IPS-15b (cell line): ENCODE measurements around the gene CSTPP1.

Experiments used
- H3K27me3 ChIP-seq: one replicate; pipeline ENCODE4 v1.6.1; 2013; ENCODE audit warnings: low read length; ENCODE audit not compliant: control insufficient read depth, insufficient read depth
- H3K36me3 ChIP-seq: one replicate; pipeline ENCODE4 v1.6.1; 2013; ENCODE audit warnings: low read length; ENCODE audit not compliant: control insufficient read depth, insufficient read depth
- H3K4me1 ChIP-seq: one replicate; pipeline ENCODE4 v1.6.1; 2013; ENCODE audit warnings: mild to moderate bottlenecking, low read length; ENCODE audit not compliant: control insufficient read depth, insufficient read depth
- H3K4me3 ChIP-seq: one replicate; pipeline ENCODE4 v1.5.1; 2013; ENCODE audit warnings: low read depth, low read length
- H3K9ac ChIP-seq: one replicate; pipeline ENCODE4 v1.6.1; 2013; ENCODE audit warnings: low read depth, mild to moderate bottlenecking, low read length
- H3K9me3 ChIP-seq: one replicate; pipeline ENCODE4 v1.6.1; 2013; ENCODE audit warnings: mild to moderate bottlenecking, low read length; ENCODE audit not compliant: control insufficient read depth, insufficient read depth

CSTPP1 gene

GRCh38 chr11:47131136-47131535 is 194.6 kb downstream of the CSTPP1 start:
- Histone ChIP-seq H3K4me1 (peaks cover 12% of the 10 kb centered on the region), H3K36me3 (no peaks in the 10 kb centered on the region), H3K4me3 (no peak overlapping the region), H3K27me3 (no peaks in the 10 kb centered on the region), H3K9ac (no peak overlapping the region), H3K9me3 (no peaks in the 10 kb centered on the region)

GRCh38 chr11:47132490-47132889 is 195.9 kb downstream of the CSTPP1 start:
- Histone ChIP-seq H3K9me3 (no peaks in the 10 kb centered on the region), H3K36me3 (no peaks in the 10 kb centered on the region), H3K9ac (no peak overlapping the region), H3K4me1 (peaks cover 12% of the 10 kb centered on the region), H3K4me3 (no peak overlapping the region), H3K27me3 (no peaks in the 10 kb centered on the region)

GRCh38 chr11:47132981-47133380 is 196.4 kb downstream of the CSTPP1 start:
- peaks cover 12% of the 10 kb centered on the region for H3K4me1 ChIP-seq
- no peak overlapping the region for H3K4me3 ChIP-seq
- H3K9ac ChIP-seq = no peak overlapping the region
- no peaks in the 10 kb centered on the region for H3K27me3 ChIP-seq
- no peaks in the 10 kb centered on the region for H3K9me3 ChIP-seq
- H3K36me3 ChIP-seq = no peaks in the 10 kb centered on the region

- no peak overlapping the region for H3K9ac ChIP-seq
- no peaks in the 10 kb centered on the region for H3K27me3 ChIP-seq
- no peak overlapping the region for H3K4me3 ChIP-seq
- H3K9me3 ChIP-seq = no peaks in the 10 kb centered on the region
- no peaks in the 10 kb centered on the region for H3K4me1 ChIP-seq
- no peaks in the 10 kb centered on the region for H3K36me3 ChIP-seq
Observed at GRCh38 chr11:47136327-47136726, 199.8 kb downstream of the CSTPP1 start.

GRCh38 chr11:47136921-47137320 is 200.4 kb downstream of the CSTPP1 start:
- H3K36me3 ChIP-seq = no peaks in the 10 kb centered on the region

GRCh38 chr11:47137476-47137875 is 200.9 kb downstream of the CSTPP1 start:
- Histone ChIP-seq H3K9me3 (no peaks in the 10 kb centered on the region), H3K4me1 (no peaks in the 10 kb centered on the region), H3K27me3 (no peaks in the 10 kb centered on the region), H3K9ac (no peak overlapping the region), H3K36me3 (no peaks in the 10 kb centered on the region), H3K4me3 (no peak overlapping the region)

More at GRCh38 chr11:47136921-47137320, 200.4 kb downstream of the CSTPP1 start:
- Histone ChIP-seq H3K9ac (no peak overlapping the region), H3K9me3 (no peaks in the 10 kb centered on the region), H3K4me3 (no peak overlapping the region), H3K4me1 (no peaks in the 10 kb centered on the region), H3K27me3 (no peaks in the 10 kb centered on the region)

- Histone ChIP-seq H3K4me1 (no peaks in the 10 kb centered on the region), H3K4me3 (no peak overlapping the region), H3K36me3 (no peaks in the 10 kb centered on the region), H3K9ac (no peak overlapping the region), H3K27me3 (no peaks in the 10 kb centered on the region), H3K9me3 (no peaks in the 10 kb centered on the region)
Observed at GRCh38 chr11:47139878-47140277, 203.3 kb downstream of the CSTPP1 start.

GRCh38 chr11:47143322-47143721 is 206.8 kb downstream of the CSTPP1 start:
- no peak overlapping the region for H3K4me3 ChIP-seq

GRCh38 chr11:47144541-47144940 is 208.0 kb downstream of the CSTPP1 start:
- no peak overlapping the region for H3K9ac ChIP-seq
- H3K9me3 ChIP-seq = no peaks in the 10 kb centered on the region
- no peaks in the 10 kb centered on the region for H3K27me3 ChIP-seq
- H3K36me3 ChIP-seq = no peaks in the 10 kb centered on the region
- no peaks in the 10 kb centered on the region for H3K4me1 ChIP-seq
- no peak overlapping the region for H3K4me3 ChIP-seq

More at GRCh38 chr11:47143322-47143721, 206.8 kb downstream of the CSTPP1 start:
- H3K36me3 ChIP-seq = no peaks in the 10 kb centered on the region
- no peaks in the 10 kb centered on the region for H3K4me1 ChIP-seq
- no peaks in the 10 kb centered on the region for H3K27me3 ChIP-seq
- H3K9me3 ChIP-seq = no peaks in the 10 kb centered on the region
- H3K9ac ChIP-seq = no peak overlapping the region

- H3K4me1 ChIP-seq = no peaks in the 10 kb centered on the region
- H3K9me3 ChIP-seq = no peaks in the 10 kb centered on the region
- H3K36me3 ChIP-seq = no peaks in the 10 kb centered on the region
- H3K9ac ChIP-seq = no peak overlapping the region
- H3K27me3 ChIP-seq = no peaks in the 10 kb centered on the region
- H3K4me3 ChIP-seq = no peak overlapping the region
Observed at GRCh38 chr11:47147250-47147649, 210.7 kb downstream of the CSTPP1 start.

- H3K4me1 ChIP-seq = no peaks in the 10 kb centered on the region
- no peak overlapping the region for H3K9ac ChIP-seq
- H3K9me3 ChIP-seq = no peaks in the 10 kb centered on the region
- no peaks in the 10 kb centered on the region for H3K27me3 ChIP-seq
- H3K4me3 ChIP-seq = no peak overlapping the region
- H3K36me3 ChIP-seq = no peaks in the 10 kb centered on the region
Observed at GRCh38 chr11:47147681-47148080, 211.1 kb downstream of the CSTPP1 start.

GRCh38 chr11:47148270-47148669 is 211.7 kb downstream of the CSTPP1 start:
- Histone ChIP-seq H3K27me3 (no peaks in the 10 kb centered on the region), H3K9ac (no peak overlapping the region), H3K36me3 (no peaks in the 10 kb centered on the region), H3K9me3 (no peaks in the 10 kb centered on the region), H3K4me3 (no peak overlapping the region), H3K4me1 (peaks cover 1% of the 10 kb centered on the region)
